GM10266 (cell line): ENCODE results near the gene ARSB.

ENCODE experiments used
- DNase-seq: peaks from one replicate; pipeline ENCODE4 v3.0.0; 2012; ENCODE audit errors: extremely low spot score
- CTCF ChIP-seq: IDR thresholded peaks from 2 replicates; pipeline ENCODE4 v1.5.1; 2012; ENCODE audit warnings: mild to moderate bottlenecking, low read depth; ENCODE audit not compliant: control insufficient read depth, insufficient read depth; ENCODE audit errors: missing control alignments

ARSB gene

GRCh38 chr5:78821536-78822021, 163.5 kb downstream of the ARSB start:
- DNase-seq, result no peak
- no peak for TF ChIP-seq CTCF

- TF ChIP-seq CTCF, result no peak
- DNase-seq, result no peak
These were observed 165.4 kb downstream of the ARSB start for GRCh38 chr5:78819707-78820106.

GRCh38 chr5:78819166-78819565, 165.9 kb downstream of the ARSB start:
- DNase-seq, result no peak
- no peak for TF ChIP-seq CTCF

- DNase-seq, result no peak
- no peak for TF ChIP-seq CTCF
These were observed 168.9 kb downstream of the ARSB start for GRCh38 chr5:78816143-78816765.

- no peak for TF ChIP-seq CTCF
- no peak for DNase-seq
These were observed 171.1 kb downstream of the ARSB start for GRCh38 chr5:78813906-78814530.

GRCh38 chr5:78813286-78813685, 171.8 kb downstream of the ARSB start:
- no peak for DNase-seq
- TF ChIP-seq CTCF, result no peak

- DNase-seq, result no peak
- no peak for TF ChIP-seq CTCF
These were observed 173.2 kb downstream of the ARSB start for GRCh38 chr5:78811866-78812265.
